GM23338 (cell line): Measurements from ENCODE around the gene MGAT4B. TPM values are rescaled to one million over a fixed set of nuclear protein-coding genes. Genes with fewer than 3 reads are reported as not detected.

Experiments used
- ATAC-seq: fragments of 200-7000 bp; cut with Tn5 transposase; 3 replicates; pipeline ENCODE4 v1.9.1; 2020
- DNase-seq: peaks from one replicate; pipeline ENCODE4 v3.0.0-alpha.2; 2015; ENCODE audit warnings: low spot score
- H2AFZ ChIP-seq: fragments of 200-600 bp; sonication (generic); 2 replicates; pipeline ENCODE4 v1.8.0; 2016; ENCODE audit warnings: antibody characterized with exemption, mild to moderate bottlenecking, moderate library complexity
- H3F3A ChIP-seq: fragments of 200-600 bp; sonication (generic); replicated peaks from 2 replicates; pipeline ENCODE4 v1.8.0; 2017; ENCODE audit warnings: antibody characterized with exemption, mixed run types, low read depth
- H3K27ac ChIP-seq: fragments of 200-600 bp; sonication (generic); 2 replicates; pipeline ENCODE4 v1.6.1; 2016; ENCODE audit warnings: low read depth
- H3K27me3 ChIP-seq: fragments of 200-600 bp; sonication (generic); 2 replicates; pipeline ENCODE4 v1.8.0; 2016; ENCODE audit warnings: mild to moderate bottlenecking, mixed run types, moderate library complexity; ENCODE audit not compliant: insufficient read depth
- H3K36me3 ChIP-seq: fragments of 200-600 bp; sonication (generic); 2 replicates; pipeline ENCODE4 v1.8.0; 2016; ENCODE audit warnings: mild to moderate bottlenecking; ENCODE audit not compliant: insufficient read depth
- H3K4me1 ChIP-seq: fragments of 200-600 bp; sonication (generic); 2 replicates; pipeline ENCODE4 v1.8.0; 2016; ENCODE audit warnings: mild to moderate bottlenecking, moderate library complexity; ENCODE audit not compliant: insufficient read depth
- H3K4me2 ChIP-seq: fragments of 200-600 bp; sonication (generic); 2 replicates; pipeline ENCODE4 v1.7.1; 2017; ENCODE audit warnings: mixed run types
- H3K4me3 ChIP-seq: fragments of 200-600 bp; sonication (generic); 2 replicates; pipeline ENCODE4 v1.6.1; 2016; ENCODE audit warnings: mixed run types
- H3K79me2 ChIP-seq: fragments of 200-600 bp; sonication (generic); replicated peaks from 2 replicates; pipeline ENCODE4 v1.8.0; 2017; ENCODE audit warnings: mild to moderate bottlenecking; ENCODE audit not compliant: insufficient read depth
- H3K9me2 ChIP-seq: fragments of 200-600 bp; sonication (generic); 2 replicates; pipeline ENCODE4 v1.8.0; 2017; ENCODE audit not compliant: insufficient read depth
- H4K20me1 ChIP-seq: fragments of 200-600 bp; sonication (generic); replicated peaks from 2 replicates; pipeline ENCODE4 v1.8.0; 2017; ENCODE audit warnings: mild to moderate bottlenecking; ENCODE audit not compliant: insufficient read depth
- H3K27ac Mint-ChIP-seq: 2 replicates; pipeline ENCODE4 v1.8.0; 2020; ENCODE audit warnings: inconsistent platforms, mild to moderate bottlenecking, moderate library complexity, mixed read lengths
- H3K27me3 Mint-ChIP-seq: 3 replicates; pipeline ENCODE4 v1.8.0; 2022; ENCODE audit warnings: low read depth, mild to moderate bottlenecking, moderate library complexity, mixed read lengths, inconsistent platforms; ENCODE audit not compliant: insufficient read depth, poor library complexity
- H3K36me3 Mint-ChIP-seq: 3 replicates; pipeline ENCODE4 v1.8.0; 2021; ENCODE audit warnings: low read depth, mild to moderate bottlenecking, inconsistent platforms, moderate library complexity, mixed read lengths
- H3K4me1 Mint-ChIP-seq: 3 replicates; pipeline ENCODE4 v1.8.0; 2020; ENCODE audit warnings: mild to moderate bottlenecking, inconsistent platforms, mixed read lengths
- H3K4me3 Mint-ChIP-seq: 3 replicates; pipeline ENCODE4 v1.8.0; 2021; ENCODE audit warnings: moderate library complexity, mild to moderate bottlenecking, inconsistent platforms, mixed read lengths
- H3K9me3 Mint-ChIP-seq: 3 replicates; pipeline ENCODE4 v1.8.0; 2020; ENCODE audit warnings: moderate library complexity, mild to moderate bottlenecking, inconsistent platforms, mixed read lengths
- EZH2 ChIP-seq: fragments of 200-600 bp; sonication (generic); IDR thresholded peaks from one replicate; pipeline ENCODE4 v1.8.0; 2017; ENCODE audit warnings: antibody characterized with exemption, mild to moderate bottlenecking, low read depth; ENCODE audit not compliant: unreplicated experiment
- JUNB ChIP-seq: IDR thresholded peaks from one replicate; pipeline ENCODE4 v1.6.1; 2016; ENCODE audit warnings: antibody characterized with exemption; ENCODE audit not compliant: unreplicated experiment
- NANOG ChIP-seq: IDR thresholded peaks from 2 replicates; pipeline ENCODE4 v1.6.1; 2016; ENCODE audit warnings: antibody characterized with exemption, borderline replicate concordance
- STAT1 ChIP-seq: IDR thresholded peaks from one replicate; pipeline ENCODE4 v1.6.1; 2016; ENCODE audit warnings: antibody characterized with exemption; ENCODE audit not compliant: unreplicated experiment
- ZNF114 ChIP-seq: fragments of 250-450 bp; sonication (Bioruptor Pico); IDR thresholded peaks from 2 replicates; pipeline ENCODE4 v1.5.0; 2020; ENCODE audit warnings: mild to moderate bottlenecking, moderate library complexity
- ZNF331 ChIP-seq: fragments of 250-450 bp; sonication (Bioruptor Pico); IDR thresholded peaks from 2 replicates; pipeline ENCODE4 v1.5.0; 2020; ENCODE audit warnings: low read depth, mild to moderate bottlenecking, moderate library complexity
- polyA plus RNA-seq: library from polyadenylated mRNA; unstranded; fragments of >200 nt; fragmentation: Nextera tagmentation; extraction: Ambion mirVana; gene quantifications from 2 replicates; pipeline ENCODE4 v1.2.1, GENCODE V29; 2016
- total RNA-seq: library from RNA; depleted of rRNA; stranded (reverse); fragments of >200 nt; shearing (Covaris generic); gene quantifications from 2 replicates; pipeline ENCODE4 v1.2.3, GENCODE V29; 2014
- TF ChIP-seq, protein P1 (sequence below), 2 experiments: fragments of 200-600 bp in 1 of 2; sonication (generic) in 1 of 2; conservative IDR thresholded peaks; 2 replicates each; pipeline versions ENCODE4 v1.5.1 to v1.6.1; 2016 to 2017; ENCODE audit warnings: antibody characterized with exemption in 2 of 2, low read depth in 2 of 2, mild to moderate bottlenecking in 2 of 2, moderate library complexity in 1 of 2
- TF ChIP-seq, protein P2 (sequence below): fragments of 250-450 bp; sonication (Bioruptor Pico); IDR thresholded peaks from 2 replicates; pipeline ENCODE4 v1.5.0; 2020; ENCODE audit warnings: mild to moderate bottlenecking, moderate library complexity

MGAT4B gene
- total and polyA plus RNA-seq, 2 experiments from 2014 or later: 32.3 to 101 TPM

DNA sequence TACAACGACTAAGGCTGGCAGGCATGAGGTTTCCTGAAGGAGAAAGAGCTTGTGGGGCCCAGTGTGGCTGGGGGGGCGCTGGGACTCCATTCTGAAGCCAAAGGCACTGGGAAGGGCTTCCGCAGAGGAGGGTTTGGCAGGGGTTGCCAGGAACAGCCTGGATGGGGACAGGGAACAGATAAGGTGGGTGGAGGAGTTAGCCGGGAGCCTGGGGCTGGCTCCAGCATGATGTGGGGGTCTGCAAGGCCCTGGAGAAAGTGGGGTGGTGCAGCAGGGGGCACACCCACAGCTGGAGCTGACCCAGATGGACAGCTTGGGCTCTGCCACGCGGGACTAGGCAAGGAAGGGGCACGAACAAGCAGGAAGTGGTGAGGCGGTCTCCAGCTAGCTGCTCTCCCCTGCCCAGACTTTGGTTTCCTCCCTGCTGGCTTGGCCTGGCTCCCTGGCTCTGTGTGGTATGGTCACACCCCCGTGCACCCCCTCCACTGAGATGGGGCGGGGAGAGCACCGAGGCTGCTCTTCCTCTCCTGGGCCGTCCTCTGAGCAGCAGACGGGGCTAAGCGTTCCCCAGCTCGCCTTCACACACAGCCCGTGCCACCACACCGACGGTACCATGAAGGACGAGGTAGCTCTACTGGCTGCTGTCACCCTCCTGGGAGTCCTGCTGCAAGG lies 13.1 kb downstream of the MGAT4B start, which contains the start of gene LTC4S:
LTC4S (plus strand) TSS at position 519 of the 672 bp plus-strand sequence; CDS start at position 614, 95 bp downstream.
- TF ChIP-seq, protein P1, sequence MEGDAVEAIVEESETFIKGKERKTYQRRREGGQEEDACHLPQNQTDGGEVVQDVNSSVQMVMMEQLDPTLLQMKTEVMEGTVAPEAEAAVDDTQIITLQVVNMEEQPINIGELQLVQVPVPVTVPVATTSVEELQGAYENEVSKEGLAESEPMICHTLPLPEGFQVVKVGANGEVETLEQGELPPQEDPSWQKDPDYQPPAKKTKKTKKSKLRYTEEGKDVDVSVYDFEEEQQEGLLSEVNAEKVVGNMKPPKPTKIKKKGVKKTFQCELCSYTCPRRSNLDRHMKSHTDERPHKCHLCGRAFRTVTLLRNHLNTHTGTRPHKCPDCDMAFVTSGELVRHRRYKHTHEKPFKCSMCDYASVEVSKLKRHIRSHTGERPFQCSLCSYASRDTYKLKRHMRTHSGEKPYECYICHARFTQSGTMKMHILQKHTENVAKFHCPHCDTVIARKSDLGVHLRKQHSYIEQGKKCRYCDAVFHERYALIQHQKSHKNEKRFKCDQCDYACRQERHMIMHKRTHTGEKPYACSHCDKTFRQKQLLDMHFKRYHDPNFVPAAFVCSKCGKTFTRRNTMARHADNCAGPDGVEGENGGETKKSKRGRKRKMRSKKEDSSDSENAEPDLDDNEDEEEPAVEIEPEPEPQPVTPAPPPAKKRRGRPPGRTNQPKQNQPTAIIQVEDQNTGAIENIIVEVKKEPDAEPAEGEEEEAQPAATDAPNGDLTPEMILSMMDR (conservative IDR thresholded peaks at IDR 0.05; ENCODE audit: low read depth in 2 of 2): no peak
- TF ChIP-seq ZNF114: no peak
- no peak for TF ChIP-seq ZNF331 (CRISPR knock-in tag)
- TF ChIP-seq NANOG: no peak
- no peak for TF ChIP-seq JUNB
- TF ChIP-seq, protein P2, sequence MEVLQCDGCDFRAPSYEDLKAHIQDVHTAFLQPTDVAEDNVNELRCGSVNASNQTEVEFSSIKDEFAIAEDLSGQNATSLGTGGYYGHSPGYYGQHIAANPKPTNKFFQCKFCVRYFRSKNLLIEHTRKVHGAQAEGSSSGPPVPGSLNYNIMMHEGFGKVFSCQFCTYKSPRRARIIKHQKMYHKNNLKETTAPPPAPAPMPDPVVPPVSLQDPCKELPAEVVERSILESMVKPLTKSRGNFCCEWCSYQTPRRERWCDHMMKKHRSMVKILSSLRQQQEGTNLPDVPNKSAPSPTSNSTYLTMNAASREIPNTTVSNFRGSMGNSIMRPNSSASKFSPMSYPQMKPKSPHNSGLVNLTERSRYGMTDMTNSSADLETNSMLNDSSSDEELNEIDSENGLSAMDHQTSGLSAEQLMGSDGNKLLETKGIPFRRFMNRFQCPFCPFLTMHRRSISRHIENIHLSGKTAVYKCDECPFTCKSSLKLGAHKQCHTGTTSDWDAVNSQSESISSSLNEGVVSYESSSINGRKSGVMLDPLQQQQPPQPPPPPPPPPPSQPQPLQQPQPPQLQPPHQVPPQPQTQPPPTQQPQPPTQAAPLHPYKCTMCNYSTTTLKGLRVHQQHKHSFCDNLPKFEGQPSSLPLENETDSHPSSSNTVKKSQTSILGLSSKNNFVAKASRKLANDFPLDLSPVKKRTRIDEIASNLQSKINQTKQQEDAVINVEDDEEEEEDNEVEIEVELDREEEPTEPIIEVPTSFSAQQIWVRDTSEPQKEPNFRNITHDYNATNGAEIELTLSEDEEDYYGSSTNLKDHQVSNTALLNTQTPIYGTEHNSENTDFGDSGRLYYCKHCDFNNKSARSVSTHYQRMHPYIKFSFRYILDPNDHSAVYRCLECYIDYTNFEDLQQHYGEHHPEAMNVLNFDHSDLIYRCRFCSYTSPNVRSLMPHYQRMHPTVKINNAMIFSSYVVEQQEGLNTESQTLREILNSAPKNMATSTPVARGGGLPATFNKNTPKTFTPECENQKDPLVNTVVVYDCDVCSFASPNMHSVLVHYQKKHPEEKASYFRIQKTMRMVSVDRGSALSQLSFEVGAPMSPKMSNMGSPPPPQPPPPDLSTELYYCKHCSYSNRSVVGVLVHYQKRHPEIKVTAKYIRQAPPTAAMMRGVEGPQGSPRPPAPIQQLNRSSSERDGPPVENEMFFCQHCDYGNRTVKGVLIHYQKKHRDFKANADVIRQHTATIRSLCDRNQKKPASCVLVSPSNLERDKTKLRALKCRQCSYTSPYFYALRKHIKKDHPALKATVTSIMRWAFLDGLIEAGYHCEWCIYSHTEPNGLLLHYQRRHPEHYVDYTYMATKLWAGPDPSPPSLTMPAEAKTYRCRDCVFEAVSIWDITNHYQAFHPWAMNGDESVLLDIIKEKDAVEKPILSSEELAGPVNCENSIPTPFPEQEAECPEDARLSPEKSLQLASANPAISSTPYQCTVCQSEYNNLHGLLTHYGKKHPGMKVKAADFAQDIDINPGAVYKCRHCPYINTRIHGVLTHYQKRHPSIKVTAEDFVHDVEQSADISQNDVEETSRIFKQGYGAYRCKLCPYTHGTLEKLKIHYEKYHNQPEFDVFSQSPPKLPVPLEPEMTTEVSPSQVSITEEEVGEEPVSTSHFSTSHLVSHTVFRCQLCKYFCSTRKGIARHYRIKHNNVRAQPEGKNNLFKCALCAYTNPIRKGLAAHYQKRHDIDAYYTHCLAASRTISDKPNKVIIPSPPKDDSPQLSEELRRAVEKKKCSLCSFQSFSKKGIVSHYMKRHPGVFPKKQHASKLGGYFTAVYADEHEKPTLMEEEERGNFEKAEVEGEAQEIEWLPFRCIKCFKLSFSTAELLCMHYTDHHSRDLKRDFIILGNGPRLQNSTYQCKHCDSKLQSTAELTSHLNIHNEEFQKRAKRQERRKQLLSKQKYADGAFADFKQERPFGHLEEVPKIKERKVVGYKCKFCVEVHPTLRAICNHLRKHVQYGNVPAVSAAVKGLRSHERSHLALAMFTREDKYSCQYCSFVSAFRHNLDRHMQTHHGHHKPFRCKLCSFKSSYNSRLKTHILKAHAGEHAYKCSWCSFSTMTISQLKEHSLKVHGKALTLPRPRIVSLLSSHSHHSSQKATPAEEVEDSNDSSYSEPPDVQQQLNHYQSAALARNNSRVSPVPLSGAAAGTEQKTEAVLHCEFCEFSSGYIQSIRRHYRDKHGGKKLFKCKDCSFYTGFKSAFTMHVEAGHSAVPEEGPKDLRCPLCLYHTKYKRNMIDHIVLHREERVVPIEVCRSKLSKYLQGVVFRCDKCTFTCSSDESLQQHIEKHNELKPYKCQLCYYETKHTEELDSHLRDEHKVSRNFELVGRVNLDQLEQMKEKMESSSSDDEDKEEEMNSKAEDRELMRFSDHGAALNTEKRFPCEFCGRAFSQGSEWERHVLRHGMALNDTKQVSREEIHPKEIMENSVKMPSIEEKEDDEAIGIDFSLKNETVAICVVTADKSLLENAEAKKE: no peak
- TF ChIP-seq STAT1: no peak
- no peak for TF ChIP-seq EZH2
- Histone ChIP-seq H3K79me2 (no peaks in the 10 kb centered on the region), H3K4me3 (peak within 1 kb of the TSS; percentile 84), H3F3A (peaks cover 10% of the 10 kb centered on the region), H3K27ac (no peak within 1 kb of the TSS), H3K9me2 (no peaks in the 10 kb centered on the region), H3K27me3 (no peaks in the 10 kb centered on the region), H4K20me1 (no peaks in the 10 kb centered on the region; the same call in 1 of the 2 replicates), H3K36me3 (no peaks in the 10 kb centered on the region; the same call in 1 of the 2 replicates), H3K4me1 (peaks cover 11% of the 10 kb centered on the region; the same call in 1 of the 2 replicates), H2AFZ (no peak within 1 kb of the TSS), H3K4me2 (peak within 1 kb of the TSS; percentile 89)
- peaks cover 18% of the 10 kb centered on the region for H3K36me3 Mint-ChIP-seq
- no peak for ATAC-seq
- no peak within 1 kb of the TSS for H3K27ac Mint-ChIP-seq
- peaks cover 4% of the 10 kb centered on the region; the same call in 2 of the 3 replicates for H3K9me3 Mint-ChIP-seq
- peaks cover 13% of the 10 kb centered on the region; the same call in 2 of the 3 replicates for H3K4me1 Mint-ChIP-seq
- no peak for DNase-seq
- peak within 1 kb of the TSS; percentile 75 for H3K4me3 Mint-ChIP-seq
- peaks cover 12% of the 10 kb centered on the region for H3K27me3 Mint-ChIP-seq
